Fibroblast of pulmonary artery (primary cell): ENCODE results near the gene TOR3A.

Source experiments
- DNase-seq: peaks from one replicate; pipeline ENCODE4 v3.0.0-alpha.2; 2010; ENCODE audit warnings: low read depth
- H3K4me3 ChIP-seq: replicated peaks from 2 replicates; pipeline ENCODE4 v1.5.1; 2011; ENCODE audit warnings: low read depth, mild to moderate bottlenecking, control low read depth, low read length, moderate library complexity
- CTCF ChIP-seq: IDR thresholded peaks from 2 replicates; pipeline ENCODE4 v1.5.1; 2011; ENCODE audit warnings: mild to moderate bottlenecking, control low read depth, low read length, inconsistent platforms; ENCODE audit errors: missing control alignments

TOR3A gene

GRCh38 chr1:179052776-179053175 is 29.1 kb upstream of the TOR3A start:
- H3K4me3 ChIP-seq, result no peak overlapping the region
- TF ChIP-seq CTCF, result no peak
- DNase-seq, result no peak

GRCh38 chr1:179053486-179053885 is 28.4 kb upstream of the TOR3A start:
- no peak for DNase-seq
- TF ChIP-seq CTCF, result no peak
- H3K4me3 ChIP-seq, result no peak overlapping the region

GRCh38 chr1:179055937-179056336 is 25.9 kb upstream of the TOR3A start:
- DNase-seq, result no peak
- H3K4me3 ChIP-seq, result no peak overlapping the region
- no peak for TF ChIP-seq CTCF

- TF ChIP-seq CTCF, result no peak
- H3K4me3 ChIP-seq, result no peak overlapping the region
- peak; percentile 36 for DNase-seq
These were observed 23.1 kb upstream of the TOR3A start for GRCh38 chr1:179058487-179059483.

GRCh38 chr1:179061360-179062282 is 20.2 kb upstream of the TOR3A start:
- no peak for DNase-seq
- no peak for TF ChIP-seq CTCF
- no peak overlapping the region for H3K4me3 ChIP-seq

GRCh38 chr1:179066471-179066870 is 15.4 kb upstream of the TOR3A start:
- DNase-seq, result no peak
- TF ChIP-seq CTCF, result no peak
- no peak overlapping the region for H3K4me3 ChIP-seq
